HepG2 (cell line): Measurements from ENCODE around the gene TOB1. TPM values are rescaled to one million over a fixed set of nuclear protein-coding genes. Genes with fewer than 3 reads are reported as not detected.

Experiments
- CEBPG ChIP-seq: IDR thresholded peaks from 2 replicates; pipeline ENCODE4 v1.6.1; 2016
- FOSL2 ChIP-seq: sonication (generic); formaldehyde crosslinking; IDR thresholded peaks from 2 replicates; pipeline ENCODE4 v1.4.0; 2020; ENCODE audit warnings: missing genetic modification reagents
- FOXA3 ChIP-seq: IDR thresholded peaks from 2 replicates; pipeline ENCODE4 v1.6.1; 2016; ENCODE audit warnings: missing genetic modification reagents, missing compliant biosample characterization
- HOXD1 ChIP-seq: sonication (generic); formaldehyde crosslinking; IDR thresholded peaks from 2 replicates; pipeline ENCODE4 v1.5.0; 2020; ENCODE audit warnings: missing genetic modification reagents
- MAZ ChIP-seq, 2 experiments: sonication (generic) in 1 of 2; formaldehyde crosslinking in 1 of 2; IDR thresholded peaks; 2 replicates each; pipeline versions ENCODE4 v1.5.0 to v1.6.1; 2012 to 2020; ENCODE audit warnings: low read depth in 2 of 2, mild to moderate bottlenecking in 2 of 2, borderline replicate concordance in 1 of 2, improper control_type of control experiment in 1 of 2, low read length in 1 of 2, missing genetic modification reagents in 1 of 2, moderate library complexity in 1 of 2
- MLLT10 ChIP-seq: sonication (generic); formaldehyde crosslinking; IDR thresholded peaks from 2 replicates; pipeline ENCODE4 v1.4.0; 2020; ENCODE audit warnings: missing genetic modification reagents
- ZBTB34 ChIP-seq: sonication (generic); formaldehyde crosslinking; IDR thresholded peaks from 2 replicates; pipeline ENCODE4 v1.8.0; 2022; ENCODE audit warnings: mild to moderate bottlenecking, missing genetic modification reagents
- ZFAT ChIP-seq: sonication (generic); formaldehyde crosslinking; conservative IDR thresholded peaks from 2 replicates; pipeline ENCODE4 v1.8.1; 2023; ENCODE audit warnings: missing genetic modification reagents, inconsistent platforms
- ZNF275 ChIP-seq: sonication (generic); formaldehyde crosslinking; IDR thresholded peaks from 2 replicates; pipeline ENCODE4 v1.8.0; 2022; ENCODE audit warnings: missing genetic modification reagents, mild to moderate bottlenecking, inconsistent platforms, borderline replicate concordance
- ZNF318 ChIP-seq: sonication (generic); formaldehyde crosslinking; IDR thresholded peaks from 2 replicates; pipeline ENCODE4 v1.4.0; 2020; ENCODE audit warnings: mild to moderate bottlenecking, missing genetic modification reagents
- ZNF34 ChIP-seq: sonication (generic); formaldehyde crosslinking; IDR thresholded peaks from 2 replicates; pipeline ENCODE4 v1.4.0; 2020; ENCODE audit warnings: mild to moderate bottlenecking, missing genetic modification reagents, borderline replicate concordance
- ZNF569 ChIP-seq: sonication (generic); formaldehyde crosslinking; IDR thresholded peaks from 2 replicates; pipeline ENCODE4 v1.5.0; 2020; ENCODE audit warnings: mild to moderate bottlenecking, missing genetic modification reagents, moderate library complexity, borderline replicate concordance
- ZNF703 ChIP-seq: sonication (generic); formaldehyde crosslinking; IDR thresholded peaks from 2 replicates; pipeline ENCODE4 v1.5.1; 2020; ENCODE audit warnings: missing genetic modification reagents, mild to moderate bottlenecking, moderate library complexity, borderline replicate concordance
- ZNF839 ChIP-seq: sonication (generic); formaldehyde crosslinking; IDR thresholded peaks from 2 replicates; pipeline ENCODE4 v1.4.0; 2020; ENCODE audit warnings: missing genetic modification reagents, mild to moderate bottlenecking, borderline replicate concordance
- ZSCAN9 ChIP-seq: IDR thresholded peaks from 2 replicates; pipeline ENCODE4 v1.6.1; 2016; ENCODE audit warnings: borderline replicate concordance
- polyA plus RNA-seq, 8 experiments: library from polyadenylated mRNA; depleted of rRNA in 3 of 8; stranded (reverse) in 7 of 8; unstranded in 1 of 8; fragments of >200 nt; fragmentation: Illumina TruSeq in 4 of 8; extraction: Trizol in 4 of 8; gene quantifications; 2 replicates each; pipeline versions ENCODE4 v1.2.1 to v1.2.3, GENCODE V29; 2011 to 2016; ENCODE audit warnings: low read depth in 4 of 8, missing spikeins in 1 of 8, mixed read lengths in 1 of 8; ENCODE audit not compliant: insufficient read depth in 1 of 8
- total RNA-seq, 5 experiments: library from RNA; depleted of rRNA; stranded (reverse); fragments of >200 nt; fragmentation: Illumina TruSeq; extraction: Trizol; gene quantifications; 2 replicates each; pipeline ENCODE4 v1.2.3, GENCODE V29; 2016; ENCODE audit warnings: low read depth in 1 of 5

The TOB1 gene
- total and polyA plus RNA-seq, 2 of the 13 experiments (the other 11 are each of a cell fraction or from before 2014, with no cell fraction given): 21.9 to 57.7 TPM

- 0 out of 2 replicates have a peak, but pooled peaks have one; percentile 56 for TF ChIP-seq ZNF318 (CRISPR knock-in tag)
- TF ChIP-seq FOXA3 (CRISPR knock-in tag): peak; percentile 58
- TF ChIP-seq ZNF569 (CRISPR knock-in tag): 0 out of 2 replicates have a peak, but pooled peaks have one; percentile 67
- TF ChIP-seq FOSL2 (CRISPR knock-in tag): peak; percentile 54; the same call in 1 of the 2 replicates
- no peak for TF ChIP-seq HOXD1
- no peak for TF ChIP-seq MLLT10 (CRISPR knock-in tag)
- 0 out of 2 replicates have a peak, but pooled peaks have one; percentile 41 for TF ChIP-seq ZSCAN9 (CRISPR knock-in tag)
- TF ChIP-seq ZFAT (CRISPR knock-in tag): no peak
- peak; percentile 36; the same call in 1 of the 2 replicates for TF ChIP-seq CEBPG (CRISPR knock-in tag)
- TF ChIP-seq ZNF839: peak; percentile 53; the same call in 1 of the 2 replicates
- TF ChIP-seq ZNF703 (CRISPR knock-in tag): no peak; the same call in 1 of the 2 replicates
- 0 out of 2 replicates have a peak, but pooled peaks have one; percentile 38 for TF ChIP-seq ZNF275 (CRISPR knock-in tag)
- no peak for TF ChIP-seq MAZ (IDR thresholded peaks at IDR 0.05; ENCODE audit: borderline replicate concordance, low read depth, low read length)
- peak; percentile 58 for TF ChIP-seq MAZ (CRISPR knock-in tag; IDR thresholded peaks at IDR 0.05; ENCODE audit: low read depth)
- peak; percentile 93 for TF ChIP-seq ZNF34 (CRISPR knock-in tag)
- peak; percentile 14; the same call in 1 of the 2 replicates for TF ChIP-seq ZBTB34 (CRISPR knock-in tag)
Observed at GRCh38 chr17:50909765-50910605, 43.8 kb upstream of the TOB1 start (continued).
